GM13976 (cell line): ENCODE results near the gene ACSL1.

ENCODE experiments used
- DNase-seq: peaks from one replicate; pipeline ENCODE4 v3.0.0; 2012; ENCODE audit warnings: low spot score
- CTCF ChIP-seq: IDR thresholded peaks from 2 replicates; pipeline ENCODE4 v1.5.1; 2012; ENCODE audit warnings: borderline replicate concordance, mild to moderate bottlenecking; ENCODE audit not compliant: insufficient read depth; ENCODE audit errors: extremely low read depth, missing control alignments, control extremely low read depth
- in situ Hi-C: fragments of 300-500 bp; cut with MboI; formaldehyde crosslinking; loops from one replicate; pipeline ENCODE4 v1.12.0; 2022; ENCODE audit warnings: low sequenced_read_pairs, mixed read lengths, inconsistent platforms; ENCODE audit not compliant: unreplicated experiment

ACSL1 gene

GRCh38 chr4:184825896-184826690 is at the start of gene ACSL1:
ACSL1 (minus strand) TSS chr4:184825968; CDS start chr4:184803514, 22,454 bp downstream.
- in situ Hi-C loops, result no loop called here
- peak; percentile 97 for DNase-seq
- TF ChIP-seq CTCF, result peak; percentile 3

- in situ Hi-C loops, result no loop called here
- no peak for TF ChIP-seq CTCF
- no peak for DNase-seq
Observed at GRCh38 chr4:184873054-184873453, 47.3 kb upstream of the ACSL1 start.

- no peak for TF ChIP-seq CTCF
- in situ Hi-C loops, result no loop called here
- DNase-seq, result no peak
Observed at GRCh38 chr4:184870718-184871117, 45.0 kb upstream of the ACSL1 start.

GRCh38 chr4:184868623-184869022 is 42.9 kb upstream of the ACSL1 start:
- in situ Hi-C loops, result no loop called here
- no peak for DNase-seq
- no peak for TF ChIP-seq CTCF

GRCh38 chr4:184863916-184864315 is 38.1 kb upstream of the ACSL1 start:
- in situ Hi-C loops, result no loop called here
- no peak for DNase-seq
- no peak for TF ChIP-seq CTCF

- DNase-seq, result no peak
- no peak for TF ChIP-seq CTCF
- in situ Hi-C loops, result no loop called here
Observed at GRCh38 chr4:184861047-184861446, 35.3 kb upstream of the ACSL1 start.
